ENCODE measurements around the gene ID1.

The ID1 gene

GRCh38 chr20:31560746-31561598 is 44.1 kb upstream of the ID1 start:
- no CpG with 5 or more reads among the region's 7 CpGs for WGBS, 2 donors (ENCODE audit: extremely low coverage in 2 of 2, insufficient read length in 2 of 2, insufficient replicate concordance in 1 of 2)
- Histone ChIP-seq H2BK15ac (ENCODE audit: low read length) (no peak overlapping the region), H3K27ac (replicated peaks; ENCODE audit: low read length) (no peak overlapping the region), H3K36me3 (replicated peaks in 1 of 2; ENCODE audit: control insufficient read depth in 2 of 2, insufficient read depth in 2 of 2, low read length in 2 of 2) (peaks cover 33 to 73% of the 10 kb centered on the region in 2 donors), H3K4me1 (ENCODE audit: control insufficient read depth in 2 of 2, insufficient read depth in 1 of 2, low read depth in 1 of 2, low read length in 2 of 2) (no peaks in the 10 kb centered on the region), H3K79me1 (ENCODE audit: low read depth, low read length) (no peaks in the 10 kb centered on the region), H3K4me2 (ENCODE audit: insufficient read depth, low read length, poor library complexity, severe bottlenecking) (no peak overlapping the region), H3K27me3 (ENCODE audit: control insufficient read depth in 3 of 3, insufficient read depth in 3 of 3, low read depth in 1 of 3, low read length in 3 of 3) (no peaks in the 10 kb centered on the region), H4K8ac (ENCODE audit: low read depth, low read length) (no peak overlapping the region), H3K14ac (ENCODE audit: low read length) (no peak overlapping the region), H2BK5ac (ENCODE audit: low read length) (no peak overlapping the region), H2BK12ac (ENCODE audit: low read length) (no peak overlapping the region), H3K4me3 (ENCODE audit: low read length in 2 of 2) (no peak overlapping the region), H2BK120ac (ENCODE audit: low read depth, low read length) (no peak overlapping the region), H3K9ac (ENCODE audit: low read depth, low read length, poor library complexity) (no peak overlapping the region), H3K4ac (ENCODE audit: low read length) (no peak overlapping the region), H4K91ac (ENCODE audit: low read depth, low read length, poor library complexity) (no peak overlapping the region), H3K9me3 (replicated peaks in 1 of 2; ENCODE audit: control insufficient read depth in 2 of 2, insufficient read depth in 1 of 2, low read depth in 1 of 2, low read length in 2 of 2) (no peaks in the 10 kb centered on the region), H2AK5ac (ENCODE audit: low read depth, low read length) (no peak overlapping the region), H2AFZ (ENCODE audit: low read length) (no peak overlapping the region), H3K18ac (ENCODE audit: low read length) (no peak overlapping the region), H3K23ac (ENCODE audit: low read depth, low read length, poor library complexity) (no peak overlapping the region)
- no peak for DNase-seq (ENCODE audit: low spot score)

- no peak for DNase-seq (ENCODE audit: low spot score)
- no CpG with 5 or more reads among the region's 1 CpG for WGBS, 2 donors (ENCODE audit: extremely low coverage in 2 of 2, insufficient read length in 2 of 2, insufficient replicate concordance in 1 of 2)
- H3K9me3 ChIP-seq (replicated peaks in 1 of 2; ENCODE audit: control insufficient read depth in 2 of 2, insufficient read depth in 1 of 2, low read depth in 1 of 2, low read length in 2 of 2) = no peaks in the 10 kb centered on the region
These were observed 42.8 kb upstream of the ID1 start for GRCh38 chr20:31562241-31562640.

GRCh38 chr20:31564284-31564683 is 40.8 kb upstream of the ID1 start:
- no peaks in the 10 kb centered on the region for H3K79me1 ChIP-seq (ENCODE audit: low read depth, low read length)
- H2BK15ac ChIP-seq (ENCODE audit: low read length) = no peak overlapping the region
- no peak overlapping the region for H2AK5ac ChIP-seq (ENCODE audit: low read depth, low read length)
- H3K9ac ChIP-seq (ENCODE audit: low read depth, low read length, poor library complexity) = no peak overlapping the region
- no peaks in the 10 kb centered on the region for H3K27me3 ChIP-seq (ENCODE audit: control insufficient read depth in 3 of 3, insufficient read depth in 3 of 3, low read depth in 1 of 3, low read length in 3 of 3)
- H3K27ac ChIP-seq (replicated peaks; ENCODE audit: low read length) = no peak overlapping the region
- H2BK12ac ChIP-seq (ENCODE audit: low read length) = no peak overlapping the region
- no peak for DNase-seq (ENCODE audit: low spot score)
- no peak overlapping the region for H3K14ac ChIP-seq (ENCODE audit: low read length)
- no peak overlapping the region for H4K91ac ChIP-seq (ENCODE audit: low read depth, low read length, poor library complexity)
- peaks cover 39 to 86% of the 10 kb centered on the region in 2 donors for H3K36me3 ChIP-seq (replicated peaks in 1 of 2; ENCODE audit: control insufficient read depth in 2 of 2, insufficient read depth in 2 of 2, low read length in 2 of 2)
- no peak overlapping the region for H3K23ac ChIP-seq (ENCODE audit: low read depth, low read length, poor library complexity)
- H3K9me3 ChIP-seq (replicated peaks in 1 of 2; ENCODE audit: control insufficient read depth in 2 of 2, insufficient read depth in 1 of 2, low read depth in 1 of 2, low read length in 2 of 2) = no peaks in the 10 kb centered on the region
- H2AFZ ChIP-seq (ENCODE audit: low read length) = no peak overlapping the region
- no CpG with 5 or more reads among the region's 6 CpGs for WGBS, 2 donors (ENCODE audit: extremely low coverage in 2 of 2, insufficient read length in 2 of 2, insufficient replicate concordance in 1 of 2)
- H3K4me2 ChIP-seq (ENCODE audit: insufficient read depth, low read length, poor library complexity, severe bottlenecking) = no peak overlapping the region
- no peak overlapping the region for H4K8ac ChIP-seq (ENCODE audit: low read depth, low read length)
- no peak overlapping the region for H3K4me3 ChIP-seq (ENCODE audit: low read length in 2 of 2)
- no peaks in the 10 kb centered on the region for H3K4me1 ChIP-seq (ENCODE audit: control insufficient read depth in 2 of 2, insufficient read depth in 1 of 2, low read depth in 1 of 2, low read length in 2 of 2)
- no peak overlapping the region for H3K4ac ChIP-seq (ENCODE audit: low read length)
- no peak overlapping the region for H2BK120ac ChIP-seq (ENCODE audit: low read depth, low read length)
- no peak overlapping the region for H2BK5ac ChIP-seq (ENCODE audit: low read length)
- no peak overlapping the region for H3K18ac ChIP-seq (ENCODE audit: low read length)

More at GRCh38 chr20:31562241-31562640, 42.8 kb upstream of the ID1 start:
- H2BK12ac ChIP-seq (ENCODE audit: low read length) = no peak overlapping the region
- no peak overlapping the region for H2BK120ac ChIP-seq (ENCODE audit: low read depth, low read length)
- H3K4ac ChIP-seq (ENCODE audit: low read length) = no peak overlapping the region
- no peak overlapping the region for H3K9ac ChIP-seq (ENCODE audit: low read depth, low read length, poor library complexity)
- H3K18ac ChIP-seq (ENCODE audit: low read length) = no peak overlapping the region
- no peak overlapping the region for H3K27ac ChIP-seq (replicated peaks; ENCODE audit: low read length)
- no peak overlapping the region for H3K23ac ChIP-seq (ENCODE audit: low read depth, low read length, poor library complexity)
- no peak overlapping the region for H3K14ac ChIP-seq (ENCODE audit: low read length)
- no peak overlapping the region for H2BK5ac ChIP-seq (ENCODE audit: low read length)
- no peak overlapping the region for H3K4me3 ChIP-seq (ENCODE audit: low read length in 2 of 2)
- no peaks in the 10 kb centered on the region for H3K79me1 ChIP-seq (ENCODE audit: low read depth, low read length)
- peaks cover 41 to 80% of the 10 kb centered on the region in 2 donors for H3K36me3 ChIP-seq (replicated peaks in 1 of 2; ENCODE audit: control insufficient read depth in 2 of 2, insufficient read depth in 2 of 2, low read length in 2 of 2)
- H2AFZ ChIP-seq (ENCODE audit: low read length) = no peak overlapping the region
- no peak overlapping the region for H2BK15ac ChIP-seq (ENCODE audit: low read length)
- H4K8ac ChIP-seq (ENCODE audit: low read depth, low read length) = no peak overlapping the region
- no peaks in the 10 kb centered on the region for H3K27me3 ChIP-seq (ENCODE audit: control insufficient read depth in 3 of 3, insufficient read depth in 3 of 3, low read depth in 1 of 3, low read length in 3 of 3)
- no peak overlapping the region for H2AK5ac ChIP-seq (ENCODE audit: low read depth, low read length)
- H3K4me1 ChIP-seq (ENCODE audit: control insufficient read depth in 2 of 2, insufficient read depth in 1 of 2, low read depth in 1 of 2, low read length in 2 of 2) = no peaks in the 10 kb centered on the region
- H4K91ac ChIP-seq (ENCODE audit: low read depth, low read length, poor library complexity) = no peak overlapping the region
- H3K4me2 ChIP-seq (ENCODE audit: insufficient read depth, low read length, poor library complexity, severe bottlenecking) = no peak overlapping the region

- no peak overlapping the region for H2AFZ ChIP-seq (ENCODE audit: low read length)
- no peaks in the 10 kb centered on the region for H3K27me3 ChIP-seq (ENCODE audit: control insufficient read depth in 3 of 3, insufficient read depth in 3 of 3, low read depth in 1 of 3, low read length in 3 of 3)
- no CpG with 5 or more reads among the region's 6 CpGs for WGBS, 2 donors (ENCODE audit: extremely low coverage in 2 of 2, insufficient read length in 2 of 2, insufficient replicate concordance in 1 of 2)
- H3K14ac ChIP-seq (ENCODE audit: low read length) = no peak overlapping the region
- H2BK5ac ChIP-seq (ENCODE audit: low read length) = no peak overlapping the region
- H4K91ac ChIP-seq (ENCODE audit: low read depth, low read length, poor library complexity) = no peak overlapping the region
- H3K18ac ChIP-seq (ENCODE audit: low read length) = no peak overlapping the region
- H4K8ac ChIP-seq (ENCODE audit: low read depth, low read length) = no peak overlapping the region
- H2AK5ac ChIP-seq (ENCODE audit: low read depth, low read length) = no peak overlapping the region
- no peak overlapping the region for H3K27ac ChIP-seq (replicated peaks; ENCODE audit: low read length)
- no peak for DNase-seq (ENCODE audit: low spot score)
- H3K23ac ChIP-seq (ENCODE audit: low read depth, low read length, poor library complexity) = no peak overlapping the region
- peaks cover 40 to 81% of the 10 kb centered on the region in 2 donors for H3K36me3 ChIP-seq (replicated peaks in 1 of 2; ENCODE audit: control insufficient read depth in 2 of 2, insufficient read depth in 2 of 2, low read length in 2 of 2)
- no peak overlapping the region for H3K4me3 ChIP-seq (ENCODE audit: low read length in 2 of 2)
- H2BK12ac ChIP-seq (ENCODE audit: low read length) = no peak overlapping the region
- H3K4me1 ChIP-seq (ENCODE audit: control insufficient read depth in 2 of 2, insufficient read depth in 1 of 2, low read depth in 1 of 2, low read length in 2 of 2) = no peaks in the 10 kb centered on the region
- no peak overlapping the region for H3K4ac ChIP-seq (ENCODE audit: low read length)
- no peaks in the 10 kb centered on the region for H3K9me3 ChIP-seq (replicated peaks in 1 of 2; ENCODE audit: control insufficient read depth in 2 of 2, insufficient read depth in 1 of 2, low read depth in 1 of 2, low read length in 2 of 2)
- no peak overlapping the region for H2BK15ac ChIP-seq (ENCODE audit: low read length)
- H3K9ac ChIP-seq (ENCODE audit: low read depth, low read length, poor library complexity) = no peak overlapping the region
- no peaks in the 10 kb centered on the region for H3K79me1 ChIP-seq (ENCODE audit: low read depth, low read length)
- H3K4me2 ChIP-seq (ENCODE audit: insufficient read depth, low read length, poor library complexity, severe bottlenecking) = no peak overlapping the region
- H2BK120ac ChIP-seq (ENCODE audit: low read depth, low read length) = no peak overlapping the region
These were observed 39.3 kb upstream of the ID1 start for GRCh38 chr20:31565699-31566318.

Data from neuronal stem cell (in vitro differentiated cells).